Measurements from ENCODE around the gene UQCR10. TPM values are rescaled to one million over a fixed set of nuclear protein-coding genes. Genes with fewer than 3 reads are reported as not detected.

UQCR10 gene
- total and polyA plus RNA-seq, 2 experiments from 2014 or later, result 78.0 to 535 TPM

- Mint-ChIP-seq H3K27me3 (ENCODE audit: insufficient read depth, low read depth, poor library complexity) (peaks cover 5% of the 10 kb centered on the region), H3K4me3 (no peak overlapping the region), H3K9me3 (no peaks in the 10 kb centered on the region; the same call in 1 of the 3 replicates), H3K4me1 (no peaks in the 10 kb centered on the region), H3K27ac (no peak overlapping the region), H3K36me3 (ENCODE audit: low read depth) (peaks cover 3% of the 10 kb centered on the region; the same call in 1 of the 3 replicates)
- no peak overlapping the region for H2AFZ ChIP-seq
- no peaks in the 10 kb centered on the region for H3K36me3 ChIP-seq (ENCODE audit: insufficient read depth)
- H3K4me1 ChIP-seq (ENCODE audit: insufficient read depth), result no peaks in the 10 kb centered on the region
- no peaks in the 10 kb centered on the region for H3K9me2 ChIP-seq (ENCODE audit: insufficient read depth)
- no peak for ATAC-seq
- H4K20me1 ChIP-seq (replicated peaks; ENCODE audit: insufficient read depth), result no peaks in the 10 kb centered on the region
- no peak overlapping the region for H3K27ac ChIP-seq (ENCODE audit: low read depth)
- H3K27me3 ChIP-seq (ENCODE audit: insufficient read depth), result no peaks in the 10 kb centered on the region
- no peaks in the 10 kb centered on the region for H3K79me2 ChIP-seq (replicated peaks; ENCODE audit: insufficient read depth)
- H3K4me2 ChIP-seq, result no peak overlapping the region
- no peak for DNase-seq (ENCODE audit: low spot score)
- TF ChIP-seq EZH2phosphoT487 (IDR thresholded peaks at IDR 0.05; ENCODE audit: unreplicated experiment), result no peak
- TF ChIP-seq ETS1 (IDR thresholded peaks at IDR 0.05), result no peak
- no peak for TF ChIP-seq CREB1 (CRISPR knock-in tag; IDR thresholded peaks at IDR 0.05; ENCODE audit: low read depth)
- no peak for TF ChIP-seq NANOG (IDR thresholded peaks at IDR 0.05; ENCODE audit: borderline replicate concordance)
- TF ChIP-seq POLR2AphosphoS5 (IDR thresholded peaks at IDR 0.05; ENCODE audit: low read depth), result no peak
- TF ChIP-seq CTCF (conservative IDR thresholded peaks at IDR 0.05; ENCODE audit: low read depth in 2 of 2), result no peak
- TF ChIP-seq EZH2 (IDR thresholded peaks at IDR 0.05; ENCODE audit: low read depth, unreplicated experiment), result no peak
- no peak for TF ChIP-seq ZNF114 (CRISPR knock-in tag; IDR thresholded peaks at IDR 0.05)
- no peak for TF ChIP-seq REST (IDR thresholded peaks at IDR 0.05; ENCODE audit: unreplicated experiment)
- TF ChIP-seq ZNF462 (CRISPR knock-in tag; IDR thresholded peaks at IDR 0.05), result no peak
- TF ChIP-seq ZNF331 (CRISPR knock-in tag; IDR thresholded peaks at IDR 0.05; ENCODE audit: low read depth), result no peak
- TF ChIP-seq STAT1 (IDR thresholded peaks at IDR 0.05; ENCODE audit: unreplicated experiment), result no peak
- no peaks in the 10 kb centered on the region for H3F3A ChIP-seq (replicated peaks; ENCODE audit: low read depth)
- H3K4me3 ChIP-seq, result no peak overlapping the region
Measured at GRCh38 chr22:29747832-29748231, 19.3 kb upstream of the UQCR10 start.
